Upper lobe of right lung (tissue), 1 donor: ENCODE data around the gene RPA3. TPM values are rescaled to one million over a fixed set of nuclear protein-coding genes. Genes with fewer than 3 reads are reported as not detected.

Experiments used
- ATAC-seq: fragments of 200-7000 bp; cut with Tn5 transposase; one replicate; pipeline ENCODE4 v1.9.1; 2020; ENCODE audit warnings: mild to moderate bottlenecking, moderate library complexity
- DNase-seq: peaks from one replicate; pipeline ENCODE4 v3.0.0-alpha.2; 2020
- H3K27ac ChIP-seq: fragments of 200-600 bp; one replicate; pipeline ENCODE4 v1.8.0; 2022
- H3K27me3 ChIP-seq: fragments of 200-600 bp; one replicate; pipeline ENCODE4 v1.8.0; 2022; ENCODE audit warnings: mild to moderate bottlenecking
- H3K36me3 ChIP-seq: fragments of 200-600 bp; one replicate; pipeline ENCODE4 v1.8.0; 2022
- H3K4me1 ChIP-seq: fragments of 200-600 bp; one replicate; pipeline ENCODE4 v1.8.0; 2022
- H3K4me3 ChIP-seq: fragments of 200-600 bp; one replicate; pipeline ENCODE4 v1.8.0; 2022; ENCODE audit warnings: mild to moderate bottlenecking
- H3K9me3 ChIP-seq: fragments of 200-600 bp; one replicate; pipeline ENCODE4 v1.8.0; 2022
- intact Hi-C: fragments of 100-400 bp; cut with DNase I; formaldehyde crosslinking; loops from one replicate; pipeline ENCODE4 v1.11.0; 2022
- total RNA-seq: library from RNA; stranded (reverse); fragmentation: NEBNext Ultra II Directional; extraction: Animal tissue kit (Norgen Biotek cat#: 25700); gene quantifications from one replicate; pipeline ENCODE4 v1.2.1, GENCODE V29; 2021
- TF ChIP-seq, protein P1 (sequence below): fragments of 200-600 bp; IDR thresholded peaks from one replicate; pipeline ENCODE4 v1.8.0; 2022; ENCODE audit warnings: antibody characterized with exemption
- donor health status: DM: no; HTN: yes; CAD: no; lungs with severe emphysema.

The RPA3 gene
- total RNA-seq, 1 donor from 2014 or later, result 21.4 TPM

DNA sequence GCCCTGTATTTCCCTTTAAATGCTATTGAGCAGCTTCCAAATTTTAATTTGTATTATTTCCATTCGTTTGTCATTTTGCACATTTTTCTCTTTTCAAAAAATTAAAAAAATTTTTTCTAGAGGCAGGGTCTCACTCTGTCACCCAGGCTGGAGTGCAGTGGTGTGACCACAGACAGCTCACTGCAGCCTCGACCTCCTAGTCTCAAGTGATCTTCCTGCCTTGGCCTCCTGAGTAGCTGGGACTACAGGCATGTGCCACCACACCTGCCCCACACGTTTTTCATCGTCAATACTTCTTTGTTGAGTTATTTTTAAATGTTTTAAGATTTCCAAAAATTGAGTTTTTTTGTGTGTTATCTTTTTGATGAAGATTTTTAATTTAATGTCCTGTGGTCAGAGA is 4.7 kb downstream of the RPA3 start:
- DNase-seq (no peak), ATAC-seq (no peak)
- intact Hi-C loops, result no loop called here
- Histone ChIP-seq H3K27ac (no peak overlapping the region), H3K4me3 (no peak overlapping the region), H3K4me1 (no peaks in the 10 kb centered on the region), H3K9me3 (no peaks in the 10 kb centered on the region), H3K27me3 (no peaks in the 10 kb centered on the region), H3K36me3 (no peaks in the 10 kb centered on the region)
- TF ChIP-seq, protein P1, sequence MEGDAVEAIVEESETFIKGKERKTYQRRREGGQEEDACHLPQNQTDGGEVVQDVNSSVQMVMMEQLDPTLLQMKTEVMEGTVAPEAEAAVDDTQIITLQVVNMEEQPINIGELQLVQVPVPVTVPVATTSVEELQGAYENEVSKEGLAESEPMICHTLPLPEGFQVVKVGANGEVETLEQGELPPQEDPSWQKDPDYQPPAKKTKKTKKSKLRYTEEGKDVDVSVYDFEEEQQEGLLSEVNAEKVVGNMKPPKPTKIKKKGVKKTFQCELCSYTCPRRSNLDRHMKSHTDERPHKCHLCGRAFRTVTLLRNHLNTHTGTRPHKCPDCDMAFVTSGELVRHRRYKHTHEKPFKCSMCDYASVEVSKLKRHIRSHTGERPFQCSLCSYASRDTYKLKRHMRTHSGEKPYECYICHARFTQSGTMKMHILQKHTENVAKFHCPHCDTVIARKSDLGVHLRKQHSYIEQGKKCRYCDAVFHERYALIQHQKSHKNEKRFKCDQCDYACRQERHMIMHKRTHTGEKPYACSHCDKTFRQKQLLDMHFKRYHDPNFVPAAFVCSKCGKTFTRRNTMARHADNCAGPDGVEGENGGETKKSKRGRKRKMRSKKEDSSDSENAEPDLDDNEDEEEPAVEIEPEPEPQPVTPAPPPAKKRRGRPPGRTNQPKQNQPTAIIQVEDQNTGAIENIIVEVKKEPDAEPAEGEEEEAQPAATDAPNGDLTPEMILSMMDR, result no peak

DNA sequence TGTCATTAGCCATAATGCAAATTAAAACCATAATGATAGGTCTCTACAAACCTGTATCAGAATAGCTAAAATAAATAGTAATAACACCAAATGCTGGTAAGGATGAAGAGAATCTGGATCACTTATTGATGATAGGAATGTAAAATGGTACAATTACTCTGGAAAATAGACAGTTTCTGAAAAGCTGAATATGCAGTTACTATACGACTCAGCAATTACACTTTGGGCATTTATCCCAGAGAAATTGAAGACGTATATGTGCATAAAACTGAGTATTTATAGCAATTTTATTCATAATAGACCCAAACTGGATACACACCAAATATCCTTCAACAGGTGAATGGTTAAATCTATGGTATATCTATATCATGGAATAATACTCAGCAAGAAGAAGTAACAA is 7.9 kb downstream of the RPA3 start:
- DNase-seq, result no peak
- Histone ChIP-seq H3K4me3 (no peak overlapping the region), H3K27ac (no peak overlapping the region), H3K4me1 (no peaks in the 10 kb centered on the region), H3K36me3 (no peaks in the 10 kb centered on the region), H3K9me3 (no peaks in the 10 kb centered on the region), H3K27me3 (no peaks in the 10 kb centered on the region)
- intact Hi-C loops, result no loop called here
- TF ChIP-seq, protein P1, result no peak
- ATAC-seq, result no peak

- Histone ChIP-seq H3K9me3 (no peaks in the 10 kb centered on the region), H3K27ac (no peak overlapping the region), H3K27me3 (no peaks in the 10 kb centered on the region), H3K4me3 (no peak overlapping the region), H3K4me1 (no peaks in the 10 kb centered on the region), H3K36me3 (no peaks in the 10 kb centered on the region)
- ATAC-seq (no peak), DNase-seq (no peak)
- intact Hi-C loops, result no loop called here
- TF ChIP-seq, protein P1, result no peak
These were observed 9.1 kb downstream of the RPA3 start for GRCh38 chr7:7709291-7709690.

- TF ChIP-seq, protein P1, result no peak
- Histone ChIP-seq H3K4me3 (no peak overlapping the region), H3K27me3 (no peaks in the 10 kb centered on the region), H3K27ac (no peak overlapping the region), H3K4me1 (no peaks in the 10 kb centered on the region), H3K36me3 (no peaks in the 10 kb centered on the region), H3K9me3 (no peaks in the 10 kb centered on the region)
- DNase-seq, result no peak
- intact Hi-C loops, result no loop called here
- no peak for ATAC-seq
These were observed 10.6 kb downstream of the RPA3 start for GRCh38 chr7:7707806-7708205.

- DNase-seq (no peak), ATAC-seq (no peak)
- intact Hi-C loops, result no loop called here
- Histone ChIP-seq H3K36me3 (no peaks in the 10 kb centered on the region), H3K4me3 (no peak overlapping the region), H3K9me3 (no peaks in the 10 kb centered on the region), H3K27ac (no peak overlapping the region), H3K27me3 (no peaks in the 10 kb centered on the region), H3K4me1 (no peaks in the 10 kb centered on the region)
- TF ChIP-seq, protein P1, result no peak
These were observed 11.2 kb downstream of the RPA3 start for GRCh38 chr7:7707246-7707645.

- H3K27ac ChIP-seq, result no peak overlapping the region
These were observed 11.7 kb downstream of the RPA3 start for GRCh38 chr7:7706556-7707172.

More at GRCh38 chr7:7706556-7707172, 11.7 kb downstream of the RPA3 start:
- no peaks in the 10 kb centered on the region for H3K9me3 ChIP-seq
- TF ChIP-seq, protein P1, result no peak
- no peaks in the 10 kb centered on the region for H3K27me3 ChIP-seq
- no peaks in the 10 kb centered on the region for H3K36me3 ChIP-seq
- intact Hi-C loops, result no loop called here
- H3K4me1 ChIP-seq, result no peaks in the 10 kb centered on the region
- H3K4me3 ChIP-seq, result no peak overlapping the region
- no peak for DNase-seq
- ATAC-seq, result no peak
